Liver (tissue), 9 donors: ENCODE measurements around the gene POMC. TPM values are rescaled to one million over a fixed set of nuclear protein-coding genes. Genes with fewer than 3 reads are reported as not detected.
"Not testable (repeated sequence)": the region's sequence is repeated elsewhere in the genome, so short reads cannot be mapped to it uniquely, and the experiment has no call there.

Experiments
- DNase-seq: peaks from one replicate; pipeline ENCODE4 v3.0.0-alpha.2; 2017; ENCODE audit warnings: low spot score
- H3K27ac ChIP-seq, 2 donors: one replicate each; pipeline ENCODE4 v1.7.0; 2013; ENCODE audit warnings: inconsistent platforms in 2 of 2, low read length in 2 of 2, control low read depth in 1 of 2, low read depth in 1 of 2, mild to moderate bottlenecking in 1 of 2
- H3K27me3 ChIP-seq, 4 donors: one replicate each; pipeline versions ENCODE4 v1.6.1 to v1.7.0; 2013; ENCODE audit warnings: low read length in 3 of 4, inconsistent platforms in 1 of 4, mild to moderate bottlenecking in 1 of 4, moderate library complexity in 1 of 4; ENCODE audit not compliant: control insufficient read depth in 4 of 4, insufficient read depth in 4 of 4
- H3K36me3 ChIP-seq, 4 donors: one replicate each; pipeline versions ENCODE4 v1.6.1 to v1.7.0; 2013; ENCODE audit warnings: low read length in 3 of 4, mild to moderate bottlenecking in 3 of 4, low read depth in 1 of 4, moderate library complexity in 1 of 4; ENCODE audit not compliant: control insufficient read depth in 4 of 4, insufficient read depth in 3 of 4
- H3K4me1 ChIP-seq, 4 donors: one replicate each; pipeline versions ENCODE4 v1.6.1 to v1.7.0; 2013; ENCODE audit warnings: low read length in 3 of 4, mild to moderate bottlenecking in 3 of 4, moderate library complexity in 1 of 4; ENCODE audit not compliant: control insufficient read depth in 4 of 4, insufficient read depth in 4 of 4
- H3K4me3 ChIP-seq, 3 donors: one replicate each; pipeline versions ENCODE4 v1.6.1 to v1.7.0; 2013; ENCODE audit warnings: low read length in 3 of 3, control low read depth in 1 of 3, low read depth in 1 of 3, mild to moderate bottlenecking in 1 of 3
- H3K9ac ChIP-seq, 2 donors: one replicate each; pipeline ENCODE4 v1.7.0; 2013; ENCODE audit warnings: low read length in 2 of 2, mild to moderate bottlenecking in 2 of 2, moderate library complexity in 2 of 2, control low read depth in 1 of 2, low read depth in 1 of 2
- H3K9me3 ChIP-seq, 4 donors: one replicate each; pipeline versions ENCODE4 v1.6.1 to v1.7.0; 2013; ENCODE audit warnings: low read length in 3 of 4; ENCODE audit not compliant: control insufficient read depth in 4 of 4
- EGR1 ChIP-seq, 2 donors: IDR thresholded peaks; 2 replicates each; pipeline ENCODE4 v1.6.1; 2016 to 2018; ENCODE audit warnings: antibody characterized with exemption in 2 of 2, low read depth in 2 of 2
- FOXA1 ChIP-seq: IDR thresholded peaks from 2 replicates; pipeline ENCODE4 v1.6.1; 2016; ENCODE audit warnings: antibody characterized with exemption
- FOXA2 ChIP-seq: IDR thresholded peaks from 2 replicates; pipeline ENCODE4 v1.6.1; 2016; ENCODE audit warnings: antibody characterized with exemption
- GABPA ChIP-seq, 2 donors: IDR thresholded peaks in 1 of 2; conservative IDR thresholded peaks in 1 of 2; 2 replicates each; pipeline ENCODE4 v1.6.1; 2016; ENCODE audit warnings: antibody characterized with exemption in 2 of 2, mild to moderate bottlenecking in 1 of 2, moderate library complexity in 1 of 2
- HNF4A ChIP-seq, 2 donors: conservative IDR thresholded peaks; 2 replicates each; pipeline ENCODE4 v1.6.1; 2016; ENCODE audit warnings: antibody characterized with exemption in 2 of 2, mild to moderate bottlenecking in 2 of 2
- HNF4G ChIP-seq: IDR thresholded peaks from 2 replicates; pipeline ENCODE4 v1.6.1; 2016; ENCODE audit warnings: antibody characterized with exemption
- JUND ChIP-seq, 2 donors: IDR thresholded peaks; 2 replicates each; pipeline ENCODE4 v1.6.1; 2016; ENCODE audit warnings: antibody characterized with exemption in 2 of 2
- NR2F2 ChIP-seq: IDR thresholded peaks from 2 replicates; pipeline ENCODE4 v1.6.1; 2016; ENCODE audit warnings: antibody characterized with exemption
- RAD21 ChIP-seq, 2 donors: IDR thresholded peaks; 2 replicates each; pipeline ENCODE4 v1.6.1; 2016; ENCODE audit warnings: antibody characterized with exemption in 2 of 2, mild to moderate bottlenecking in 2 of 2
- RXRA ChIP-seq, 2 donors: IDR thresholded peaks; 2 replicates each; pipeline ENCODE4 v1.6.1; 2017 to 2018; ENCODE audit warnings: antibody characterized with exemption in 2 of 2, mild to moderate bottlenecking in 1 of 2
- SP1 ChIP-seq: IDR thresholded peaks from 2 replicates; pipeline ENCODE4 v1.6.1; 2018; ENCODE audit warnings: antibody characterized with exemption, mild to moderate bottlenecking
- TAF1 ChIP-seq: conservative IDR thresholded peaks from 2 replicates; pipeline ENCODE4 v1.6.1; 2016; ENCODE audit warnings: antibody characterized with exemption, mild to moderate bottlenecking
- YY1 ChIP-seq: IDR thresholded peaks from 2 replicates; pipeline ENCODE4 v1.6.1; 2016; ENCODE audit warnings: antibody characterized with exemption, mild to moderate bottlenecking
- WGBS: extraction: QIAGEN DNeasy Blood & Tissue Kit; methylation state at CpG from one replicate; pipeline ENCODE4 v1.1.7; 2013; 5-methylcytosine and 5-hydroxymethylcytosine counted together
- polyA plus RNA-seq, 2 donors: library from polyadenylated mRNA; stranded (reverse) in 1 of 2; unstranded in 1 of 2; fragments of 200-250 nt in 1 of 2; fragments of >200 nt in 1 of 2; fragmentation: Nextera tagmentation in 1 of 2; extraction: Ambion mirVana in 1 of 2; gene quantifications; one replicate each; pipeline versions ENCODE4 v1.2.1 to v1.2.3, GENCODE V29; 2013 to 2015
- total RNA-seq, 2 donors: library from RNA; depleted of rRNA; stranded (reverse); fragments of >200 nt; gene quantifications; one replicate each; pipeline ENCODE4 v1.2.3, GENCODE V29; 2014
- TF ChIP-seq, protein P1 (sequence below): IDR thresholded peaks from 2 replicates; pipeline ENCODE4 v1.6.1; 2016; ENCODE audit warnings: antibody characterized with exemption, mild to moderate bottlenecking
- TF ChIP-seq, protein P2 (sequence below): fragments of 150-350 bp; IDR thresholded peaks from 2 replicates; pipeline ENCODE4 v1.5.1; 2017; ENCODE audit warnings: improper control_type of control experiment, low read depth, low read length; ENCODE audit not compliant: missing input control
- TF ChIP-seq, protein P3 (sequence below): IDR thresholded peaks from 2 replicates; pipeline ENCODE4 v1.6.1; 2016; ENCODE audit warnings: antibody characterized with exemption
- TF ChIP-seq, protein P4 (sequence below): IDR thresholded peaks from 2 replicates; pipeline ENCODE4 v1.6.1; 2016; ENCODE audit warnings: antibody characterized with exemption
- TF ChIP-seq, protein P5 (sequence below): IDR thresholded peaks from 2 replicates; pipeline ENCODE4 v1.6.1; 2016; ENCODE audit warnings: antibody characterized with exemption
- donor health status: healthy.
- donor health status: healthy.
- donor health status: healthy.
- donor health status: healthy.
- donor health status: healthy.

POMC gene
- total and polyA plus RNA-seq, 4 donors, result 0.67 to 7.8 (median 0.93) TPM

DNA sequence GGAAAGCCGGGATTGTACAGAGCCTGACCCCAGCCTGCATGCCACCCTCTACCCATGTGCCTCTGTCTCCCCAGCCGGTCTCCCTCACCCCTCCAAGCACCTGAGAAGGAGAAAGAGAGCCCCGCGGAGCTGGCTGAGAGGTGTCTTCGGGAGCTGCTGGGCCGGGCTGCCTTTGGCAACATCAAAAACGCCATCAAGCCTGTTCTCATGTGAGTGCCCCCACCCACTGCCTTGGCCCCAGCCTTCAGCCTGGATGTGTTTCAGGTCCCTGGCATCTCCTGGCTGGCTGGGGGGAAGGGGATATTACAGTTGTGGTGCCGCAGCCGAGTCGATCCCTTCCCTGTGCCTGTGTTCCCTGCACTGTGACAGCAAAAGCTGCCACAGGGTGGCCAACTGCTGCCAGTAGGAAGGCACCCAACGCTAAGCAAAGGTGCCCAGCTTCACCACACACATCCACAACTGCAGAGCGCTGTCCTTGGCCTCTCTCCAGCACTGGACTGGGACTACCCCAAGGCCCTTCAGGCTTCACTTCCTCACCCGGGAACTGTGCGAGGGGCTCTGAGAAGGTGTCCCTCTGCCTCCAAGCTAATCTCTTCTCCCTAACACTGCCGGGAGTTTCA is 38.4 kb downstream of the POMC start:
- no peak for TF ChIP-seq JUND (IDR thresholded peaks at IDR 0.05)
- TF ChIP-seq, protein P1, sequence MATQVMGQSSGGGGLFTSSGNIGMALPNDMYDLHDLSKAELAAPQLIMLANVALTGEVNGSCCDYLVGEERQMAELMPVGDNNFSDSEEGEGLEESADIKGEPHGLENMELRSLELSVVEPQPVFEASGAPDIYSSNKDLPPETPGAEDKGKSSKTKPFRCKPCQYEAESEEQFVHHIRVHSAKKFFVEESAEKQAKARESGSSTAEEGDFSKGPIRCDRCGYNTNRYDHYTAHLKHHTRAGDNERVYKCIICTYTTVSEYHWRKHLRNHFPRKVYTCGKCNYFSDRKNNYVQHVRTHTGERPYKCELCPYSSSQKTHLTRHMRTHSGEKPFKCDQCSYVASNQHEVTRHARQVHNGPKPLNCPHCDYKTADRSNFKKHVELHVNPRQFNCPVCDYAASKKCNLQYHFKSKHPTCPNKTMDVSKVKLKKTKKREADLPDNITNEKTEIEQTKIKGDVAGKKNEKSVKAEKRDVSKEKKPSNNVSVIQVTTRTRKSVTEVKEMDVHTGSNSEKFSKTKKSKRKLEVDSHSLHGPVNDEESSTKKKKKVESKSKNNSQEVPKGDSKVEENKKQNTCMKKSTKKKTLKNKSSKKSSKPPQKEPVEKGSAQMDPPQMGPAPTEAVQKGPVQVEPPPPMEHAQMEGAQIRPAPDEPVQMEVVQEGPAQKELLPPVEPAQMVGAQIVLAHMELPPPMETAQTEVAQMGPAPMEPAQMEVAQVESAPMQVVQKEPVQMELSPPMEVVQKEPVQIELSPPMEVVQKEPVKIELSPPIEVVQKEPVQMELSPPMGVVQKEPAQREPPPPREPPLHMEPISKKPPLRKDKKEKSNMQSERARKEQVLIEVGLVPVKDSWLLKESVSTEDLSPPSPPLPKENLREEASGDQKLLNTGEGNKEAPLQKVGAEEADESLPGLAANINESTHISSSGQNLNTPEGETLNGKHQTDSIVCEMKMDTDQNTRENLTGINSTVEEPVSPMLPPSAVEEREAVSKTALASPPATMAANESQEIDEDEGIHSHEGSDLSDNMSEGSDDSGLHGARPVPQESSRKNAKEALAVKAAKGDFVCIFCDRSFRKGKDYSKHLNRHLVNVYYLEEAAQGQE, result no peak
- Histone ChIP-seq H3K9me3 (no peaks in the 10 kb centered on the region), H3K27ac (no peak overlapping the region), H3K4me3 (no peak overlapping the region), H3K27me3 (peaks cover 0 to 5% (median 4%) of the 10 kb centered on the region in 4 donors), H3K36me3 (no peaks in the 10 kb centered on the region), H3K9ac (no peak overlapping the region), H3K4me1 (peaks cover 0 to 8% (median 5%) of the 10 kb centered on the region in 4 donors)
- no peak for DNase-seq
- 83% methylated on average over 15 of the region's 15 CpGs for WGBS

DNA sequence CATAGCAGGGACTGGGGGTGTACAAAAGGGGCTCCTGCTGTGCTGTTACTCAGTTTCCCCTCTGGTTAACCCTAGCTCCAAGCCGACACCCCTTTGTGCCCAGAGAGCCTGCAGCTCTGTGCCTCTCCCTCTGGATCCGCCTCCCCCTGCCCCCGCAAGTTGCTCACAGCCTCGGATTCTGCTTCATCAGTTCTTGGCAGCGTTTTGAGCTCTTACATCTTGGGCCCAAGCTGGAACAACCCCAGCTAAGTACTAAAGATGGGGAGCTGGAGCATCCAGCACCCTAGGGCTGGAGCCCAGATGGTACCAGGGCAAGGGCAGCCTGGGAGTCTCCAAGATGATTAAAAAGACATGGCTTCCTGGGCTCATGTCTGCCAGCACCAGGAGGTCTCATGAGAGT is 40.7 kb downstream of the POMC start:
- 82% methylated on average over 5 of the region's 5 CpGs for WGBS
- Histone ChIP-seq H3K4me3 (no peak overlapping the region), H3K27ac (no peak overlapping the region), H3K9me3 (no peaks in the 10 kb centered on the region), H3K27me3 (peaks cover 0 to 3% (median under 1%) of the 10 kb centered on the region in 4 donors), H3K9ac (no peak overlapping the region), H3K36me3 (no peaks in the 10 kb centered on the region), H3K4me1 (peaks cover 0 to 8% (median 5%) of the 10 kb centered on the region in 4 donors)
- no peak for DNase-seq
- TF ChIP-seq, protein P2, sequence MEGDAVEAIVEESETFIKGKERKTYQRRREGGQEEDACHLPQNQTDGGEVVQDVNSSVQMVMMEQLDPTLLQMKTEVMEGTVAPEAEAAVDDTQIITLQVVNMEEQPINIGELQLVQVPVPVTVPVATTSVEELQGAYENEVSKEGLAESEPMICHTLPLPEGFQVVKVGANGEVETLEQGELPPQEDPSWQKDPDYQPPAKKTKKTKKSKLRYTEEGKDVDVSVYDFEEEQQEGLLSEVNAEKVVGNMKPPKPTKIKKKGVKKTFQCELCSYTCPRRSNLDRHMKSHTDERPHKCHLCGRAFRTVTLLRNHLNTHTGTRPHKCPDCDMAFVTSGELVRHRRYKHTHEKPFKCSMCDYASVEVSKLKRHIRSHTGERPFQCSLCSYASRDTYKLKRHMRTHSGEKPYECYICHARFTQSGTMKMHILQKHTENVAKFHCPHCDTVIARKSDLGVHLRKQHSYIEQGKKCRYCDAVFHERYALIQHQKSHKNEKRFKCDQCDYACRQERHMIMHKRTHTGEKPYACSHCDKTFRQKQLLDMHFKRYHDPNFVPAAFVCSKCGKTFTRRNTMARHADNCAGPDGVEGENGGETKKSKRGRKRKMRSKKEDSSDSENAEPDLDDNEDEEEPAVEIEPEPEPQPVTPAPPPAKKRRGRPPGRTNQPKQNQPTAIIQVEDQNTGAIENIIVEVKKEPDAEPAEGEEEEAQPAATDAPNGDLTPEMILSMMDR, result no peak
- TF ChIP-seq YY1 (no peak), JUND (IDR thresholded peaks at IDR 0.05) (no peak), HNF4G (no peak), GABPA (IDR thresholded peaks at IDR 0.05 in 1 of 2, conservative IDR thresholded peaks at IDR 0.05 in 1 of 2) (no peak), RAD21 (IDR thresholded peaks at IDR 0.05) (no peak), TAF1 (no peak), SP1 (no peak), NR2F2 (no peak), RXRA (IDR thresholded peaks at IDR 0.05) (no peak), HNF4A (conservative IDR thresholded peaks at IDR 0.05) (no peak), FOXA2 (no peak), EGR1 (IDR thresholded peaks at IDR 0.05; ENCODE audit: low read depth in 2 of 2) (no peak), FOXA1 (no peak)
- TF ChIP-seq, protein P1, result no peak
- TF ChIP-seq, protein P3, sequence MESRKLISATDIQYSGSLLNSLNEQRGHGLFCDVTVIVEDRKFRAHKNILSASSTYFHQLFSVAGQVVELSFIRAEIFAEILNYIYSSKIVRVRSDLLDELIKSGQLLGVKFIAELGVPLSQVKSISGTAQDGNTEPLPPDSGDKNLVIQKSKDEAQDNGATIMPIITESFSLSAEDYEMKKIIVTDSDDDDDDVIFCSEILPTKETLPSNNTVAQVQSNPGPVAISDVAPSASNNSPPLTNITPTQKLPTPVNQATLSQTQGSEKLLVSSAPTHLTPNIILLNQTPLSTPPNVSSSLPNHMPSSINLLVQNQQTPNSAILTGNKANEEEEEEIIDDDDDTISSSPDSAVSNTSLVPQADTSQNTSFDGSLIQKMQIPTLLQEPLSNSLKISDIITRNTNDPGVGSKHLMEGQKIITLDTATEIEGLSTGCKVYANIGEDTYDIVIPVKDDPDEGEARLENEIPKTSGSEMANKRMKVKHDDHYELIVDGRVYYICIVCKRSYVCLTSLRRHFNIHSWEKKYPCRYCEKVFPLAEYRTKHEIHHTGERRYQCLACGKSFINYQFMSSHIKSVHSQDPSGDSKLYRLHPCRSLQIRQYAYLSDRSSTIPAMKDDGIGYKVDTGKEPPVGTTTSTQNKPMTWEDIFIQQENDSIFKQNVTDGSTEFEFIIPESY, result no peak
- TF ChIP-seq, protein P4, sequence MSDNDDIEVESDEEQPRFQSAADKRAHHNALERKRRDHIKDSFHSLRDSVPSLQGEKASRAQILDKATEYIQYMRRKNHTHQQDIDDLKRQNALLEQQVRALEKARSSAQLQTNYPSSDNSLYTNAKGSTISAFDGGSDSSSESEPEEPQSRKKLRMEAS, result no peak
- TF ChIP-seq, protein P5, sequence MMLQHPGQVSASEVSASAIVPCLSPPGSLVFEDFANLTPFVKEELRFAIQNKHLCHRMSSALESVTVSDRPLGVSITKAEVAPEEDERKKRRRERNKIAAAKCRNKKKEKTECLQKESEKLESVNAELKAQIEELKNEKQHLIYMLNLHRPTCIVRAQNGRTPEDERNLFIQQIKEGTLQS, result no peak

DNA sequence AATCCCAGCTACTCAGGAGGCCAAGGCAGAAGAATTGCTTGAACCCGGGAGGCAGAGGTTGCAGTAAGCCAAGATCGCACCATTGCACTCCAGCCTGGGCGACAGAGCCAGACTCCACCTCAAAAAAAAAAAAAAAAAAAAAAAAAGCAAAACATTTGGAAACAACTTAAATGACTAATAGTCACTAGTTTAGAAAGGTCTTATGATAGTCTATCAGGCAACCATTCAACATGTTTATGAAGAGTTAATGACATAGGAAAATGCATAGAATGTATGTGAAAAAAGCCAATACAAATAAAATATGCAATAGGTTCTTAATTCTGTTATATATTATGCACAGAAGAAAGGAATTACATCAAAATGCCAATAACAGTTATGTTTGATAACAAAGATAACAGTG is 41.3 kb downstream of the POMC start:
- not testable (repeated sequence) for DNase-seq, H3K9me3 ChIP-seq, H3K36me3 ChIP-seq, H3K9ac ChIP-seq, H3K4me1 ChIP-seq, H3K27ac ChIP-seq, H3K27me3 ChIP-seq, H3K4me3 ChIP-seq
- 90% methylated on average over 3 of the region's 3 CpGs for WGBS
